Endothelial cell (in vitro differentiated cells): ENCODE data around the gene BACH2. TPM values are rescaled to one million over a fixed set of nuclear protein-coding genes. Genes with fewer than 3 reads are reported as not detected.

Experiments used
- DNase-seq: peaks from one replicate; pipeline ENCODE4 v3.0.0; 2021; ENCODE audit warnings: low spot score
- H3K27ac Mint-ChIP-seq: one replicate; pipeline ENCODE4 v1.8.0; 2021; ENCODE audit warnings: mixed read lengths, inconsistent platforms; ENCODE audit not compliant: unreplicated experiment
- H3K27me3 Mint-ChIP-seq: one replicate; pipeline ENCODE4 v1.8.0; 2021; ENCODE audit warnings: mild to moderate bottlenecking, moderate library complexity, mixed read lengths, inconsistent platforms; ENCODE audit not compliant: unreplicated experiment
- H3K36me3 Mint-ChIP-seq: one replicate; pipeline ENCODE4 v1.8.0; 2021; ENCODE audit warnings: mild to moderate bottlenecking, low read depth, mixed read lengths, inconsistent platforms; ENCODE audit not compliant: unreplicated experiment
- H3K4me1 Mint-ChIP-seq: one replicate; pipeline ENCODE4 v1.8.0; 2021; ENCODE audit warnings: mild to moderate bottlenecking, mixed read lengths, inconsistent platforms; ENCODE audit not compliant: unreplicated experiment
- H3K4me3 Mint-ChIP-seq: one replicate; pipeline ENCODE4 v1.8.0; 2021; ENCODE audit warnings: mild to moderate bottlenecking, mixed read lengths, inconsistent platforms; ENCODE audit not compliant: unreplicated experiment
- H3K9me3 Mint-ChIP-seq: one replicate; pipeline ENCODE4 v1.8.0; 2021; ENCODE audit warnings: mixed read lengths, inconsistent platforms; ENCODE audit not compliant: unreplicated experiment
- total RNA-seq: library from RNA; stranded (reverse); fragmentation: NEBNext Ultra II Directional; extraction: Animal tissue kit (Norgen Biotek cat#: 25700); gene quantifications from one replicate; pipeline ENCODE4 v1.2.1, GENCODE V29; 2021; ENCODE audit not compliant: unreplicated experiment
- TF ChIP-seq, protein P1 (sequence below): fragments of 200-600 bp; sonication (generic); IDR thresholded peaks from one replicate; pipeline ENCODE4 v1.5.0; 2021; ENCODE audit warnings: antibody characterized with exemption; ENCODE audit not compliant: unreplicated experiment

BACH2 gene
- total RNA-seq, 1 donor from 2014 or later = 3.9 TPM

DNA sequence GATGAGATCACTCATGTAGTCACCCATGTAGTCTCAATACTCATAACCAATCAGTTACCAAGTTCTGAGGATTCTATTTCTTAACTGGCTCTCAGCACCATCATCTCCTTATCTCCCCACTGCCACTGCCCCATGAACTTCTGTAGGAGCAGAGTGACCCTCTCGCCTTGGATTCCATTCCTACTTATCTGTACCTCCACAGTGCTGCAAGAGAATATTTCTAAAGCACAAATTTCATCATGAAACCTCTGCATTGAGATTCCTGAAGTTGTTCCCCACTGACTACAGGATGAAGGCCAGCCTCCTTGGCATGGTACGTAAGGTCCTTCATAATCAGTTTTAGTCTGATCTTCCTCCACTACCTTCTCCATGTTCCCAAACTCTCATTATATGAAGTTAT is 34.8 kb downstream of the BACH2 start:
- H3K36me3 Mint-ChIP-seq = no peaks in the 10 kb centered on the region
- H3K27ac Mint-ChIP-seq = no peak overlapping the region
- TF ChIP-seq, protein P1, sequence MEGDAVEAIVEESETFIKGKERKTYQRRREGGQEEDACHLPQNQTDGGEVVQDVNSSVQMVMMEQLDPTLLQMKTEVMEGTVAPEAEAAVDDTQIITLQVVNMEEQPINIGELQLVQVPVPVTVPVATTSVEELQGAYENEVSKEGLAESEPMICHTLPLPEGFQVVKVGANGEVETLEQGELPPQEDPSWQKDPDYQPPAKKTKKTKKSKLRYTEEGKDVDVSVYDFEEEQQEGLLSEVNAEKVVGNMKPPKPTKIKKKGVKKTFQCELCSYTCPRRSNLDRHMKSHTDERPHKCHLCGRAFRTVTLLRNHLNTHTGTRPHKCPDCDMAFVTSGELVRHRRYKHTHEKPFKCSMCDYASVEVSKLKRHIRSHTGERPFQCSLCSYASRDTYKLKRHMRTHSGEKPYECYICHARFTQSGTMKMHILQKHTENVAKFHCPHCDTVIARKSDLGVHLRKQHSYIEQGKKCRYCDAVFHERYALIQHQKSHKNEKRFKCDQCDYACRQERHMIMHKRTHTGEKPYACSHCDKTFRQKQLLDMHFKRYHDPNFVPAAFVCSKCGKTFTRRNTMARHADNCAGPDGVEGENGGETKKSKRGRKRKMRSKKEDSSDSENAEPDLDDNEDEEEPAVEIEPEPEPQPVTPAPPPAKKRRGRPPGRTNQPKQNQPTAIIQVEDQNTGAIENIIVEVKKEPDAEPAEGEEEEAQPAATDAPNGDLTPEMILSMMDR = no peak
- no peak overlapping the region for H3K4me3 Mint-ChIP-seq
- H3K9me3 Mint-ChIP-seq = no peaks in the 10 kb centered on the region
- H3K27me3 Mint-ChIP-seq = no peaks in the 10 kb centered on the region
- DNase-seq = no peak
- H3K4me1 Mint-ChIP-seq = no peaks in the 10 kb centered on the region

DNA sequence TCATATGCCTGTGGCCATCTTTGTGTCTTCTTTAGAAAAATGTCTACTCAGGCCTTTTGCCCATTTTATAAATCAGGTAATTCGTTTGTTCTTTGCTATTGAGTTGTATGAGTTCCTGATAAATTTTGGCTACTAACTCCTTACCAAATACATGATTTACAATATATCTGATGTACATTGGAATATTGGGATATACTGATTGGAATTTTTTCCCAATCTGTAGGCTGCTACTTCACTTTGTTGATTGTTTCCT is 39.2 kb downstream of the BACH2 start:
- TF ChIP-seq, protein P1 = no peak
- no peak for DNase-seq
- Mint-ChIP-seq H3K27ac (no peak overlapping the region), H3K4me3 (no peak overlapping the region), H3K27me3 (no peaks in the 10 kb centered on the region), H3K36me3 (no peaks in the 10 kb centered on the region), H3K4me1 (no peaks in the 10 kb centered on the region), H3K9me3 (no peaks in the 10 kb centered on the region)

DNA sequence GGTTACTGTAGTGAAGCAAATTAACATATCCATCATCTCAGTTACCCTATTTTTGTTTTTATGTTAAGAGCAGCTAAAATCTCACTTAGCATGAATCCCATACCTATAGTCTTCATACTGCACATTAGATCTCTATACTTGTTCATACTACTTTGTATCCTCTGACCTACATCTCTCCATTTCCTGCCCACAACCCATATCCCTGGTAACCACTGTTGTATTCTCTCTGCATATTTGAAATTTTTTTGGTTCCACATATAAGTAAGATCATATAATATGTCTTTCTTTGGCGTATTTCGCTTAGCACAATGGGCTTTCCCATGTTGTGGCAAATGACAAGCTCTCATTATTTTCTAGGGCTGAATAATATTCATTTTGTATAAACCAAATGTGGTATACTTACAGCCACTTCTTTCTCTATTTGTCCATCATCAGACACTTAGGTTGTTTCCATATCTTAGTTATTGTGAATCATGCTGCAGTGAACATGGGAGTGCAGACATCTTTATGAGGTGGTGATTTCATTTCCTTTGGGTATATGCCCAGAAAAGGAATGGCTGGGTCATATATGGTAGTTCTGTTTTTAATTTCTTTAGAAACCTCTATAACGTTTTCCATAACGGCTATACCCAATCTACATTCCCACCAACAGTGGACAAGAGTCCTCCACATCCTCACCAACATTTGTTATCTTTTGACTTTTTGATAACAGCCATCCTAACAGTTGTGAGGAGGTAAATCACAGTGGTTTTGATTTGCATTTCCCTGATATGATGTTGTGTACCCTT is 39.8 kb downstream of the BACH2 start:
- Mint-ChIP-seq H3K4me3 (no peak overlapping the region), H3K4me1 (no peaks in the 10 kb centered on the region), H3K27ac (no peak overlapping the region), H3K27me3 (no peaks in the 10 kb centered on the region), H3K9me3 (no peaks in the 10 kb centered on the region), H3K36me3 (no peaks in the 10 kb centered on the region)
- TF ChIP-seq, protein P1 = no peak
- DNase-seq = no peak

DNA sequence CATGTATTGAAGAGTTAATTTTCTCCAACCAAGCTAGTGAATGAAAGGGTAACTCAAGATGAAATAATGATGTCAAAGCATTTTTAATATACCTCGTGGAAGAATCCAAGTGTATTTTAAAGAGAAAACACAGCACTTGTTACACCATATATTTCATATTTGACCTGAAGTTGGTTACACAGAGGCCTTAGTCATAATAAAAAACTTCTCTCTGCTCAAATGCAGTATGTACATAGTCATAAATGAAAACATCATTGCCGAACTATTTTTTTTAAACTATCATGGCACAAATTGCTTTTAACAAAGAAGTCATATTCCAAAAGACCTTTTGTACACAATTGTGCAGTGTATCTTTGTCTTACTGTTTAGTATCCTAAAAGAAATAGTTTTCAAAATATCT is 43.0 kb downstream of the BACH2 start:
- TF ChIP-seq, protein P1 = no peak
- Mint-ChIP-seq H3K4me1 (no peaks in the 10 kb centered on the region), H3K27me3 (no peaks in the 10 kb centered on the region), H3K9me3 (no peaks in the 10 kb centered on the region), H3K27ac (no peak overlapping the region), H3K4me3 (no peak overlapping the region), H3K36me3 (no peaks in the 10 kb centered on the region)
- no peak for DNase-seq

DNA sequence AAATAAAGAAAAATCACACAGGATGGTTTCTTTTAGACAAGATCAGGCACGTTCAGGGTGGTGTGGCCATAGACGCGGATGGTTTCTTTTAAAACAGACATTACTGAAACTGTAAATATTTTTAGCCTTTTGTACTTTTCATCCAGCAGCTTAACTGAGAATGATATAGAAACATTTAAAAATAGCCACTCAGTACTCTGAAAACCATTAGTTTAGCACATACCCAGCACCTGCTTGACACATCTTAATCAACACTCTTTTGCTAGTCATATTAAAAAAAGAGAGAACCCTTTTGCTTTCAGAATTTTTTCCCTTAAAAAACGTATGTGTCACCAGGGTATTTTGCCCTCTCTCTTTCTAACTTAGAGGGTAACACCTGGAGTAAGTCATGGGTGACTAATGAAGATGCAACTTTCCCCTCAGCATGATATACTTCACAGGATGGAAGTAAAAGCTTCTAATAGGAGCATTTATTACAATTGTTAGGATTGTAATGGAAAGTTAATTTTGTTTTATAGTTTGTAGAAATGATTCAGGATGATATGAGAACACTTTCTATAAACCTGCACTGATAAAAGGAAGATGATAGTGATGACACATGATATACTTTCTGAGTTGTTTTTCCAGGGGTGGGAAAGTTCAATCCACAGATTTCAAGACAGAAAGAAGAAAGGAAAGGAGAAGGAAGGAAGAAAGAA is 45.2 kb downstream of the BACH2 start:
- Mint-ChIP-seq H3K4me3 (no peak overlapping the region), H3K4me1 (no peaks in the 10 kb centered on the region), H3K9me3 (no peaks in the 10 kb centered on the region), H3K27ac (no peak overlapping the region), H3K36me3 (no peaks in the 10 kb centered on the region), H3K27me3 (no peaks in the 10 kb centered on the region)
- TF ChIP-seq, protein P1 = no peak
- DNase-seq = no peak
